DMS 273 treated with DMSO at 0.1 percent for 48 hours (cell line): Measurements from ENCODE around the gene CAPZB.
"Not testable (repeated sequence)": the region's sequence is repeated elsewhere in the genome, so short reads cannot be mapped to it uniquely, and the experiment has no call there.

ENCODE experiments used
- DNase-seq: peaks from one replicate; lab custom pipeline; 2025; lab: John Stamatoyannopoulos, UW

Gene CAPZB

GRCh38 chr1:19310720-19311502 is 174.4 kb downstream of the CAPZB start:
- DNase-seq: no peak

DNA sequence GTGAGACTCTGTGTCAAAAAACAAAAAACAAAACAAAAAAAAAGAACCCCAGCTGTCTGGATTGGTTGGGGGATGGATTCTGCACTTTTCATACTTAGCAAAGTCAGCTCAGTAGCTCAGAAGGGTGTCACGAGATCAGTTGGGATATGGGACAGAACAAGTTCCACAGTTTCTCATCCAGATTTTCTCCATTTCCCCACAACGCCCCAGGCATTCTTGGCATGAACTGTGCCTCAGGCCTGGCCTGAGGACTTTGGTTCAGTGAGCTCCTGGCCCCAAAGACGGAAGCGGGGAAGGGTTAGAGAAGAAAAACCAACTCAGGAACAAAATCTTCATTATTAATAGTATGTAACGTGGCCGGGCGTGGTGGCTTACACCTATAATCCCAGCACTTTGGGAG is 175.3 kb downstream of the CAPZB start:
- no peak for DNase-seq

DNA sequence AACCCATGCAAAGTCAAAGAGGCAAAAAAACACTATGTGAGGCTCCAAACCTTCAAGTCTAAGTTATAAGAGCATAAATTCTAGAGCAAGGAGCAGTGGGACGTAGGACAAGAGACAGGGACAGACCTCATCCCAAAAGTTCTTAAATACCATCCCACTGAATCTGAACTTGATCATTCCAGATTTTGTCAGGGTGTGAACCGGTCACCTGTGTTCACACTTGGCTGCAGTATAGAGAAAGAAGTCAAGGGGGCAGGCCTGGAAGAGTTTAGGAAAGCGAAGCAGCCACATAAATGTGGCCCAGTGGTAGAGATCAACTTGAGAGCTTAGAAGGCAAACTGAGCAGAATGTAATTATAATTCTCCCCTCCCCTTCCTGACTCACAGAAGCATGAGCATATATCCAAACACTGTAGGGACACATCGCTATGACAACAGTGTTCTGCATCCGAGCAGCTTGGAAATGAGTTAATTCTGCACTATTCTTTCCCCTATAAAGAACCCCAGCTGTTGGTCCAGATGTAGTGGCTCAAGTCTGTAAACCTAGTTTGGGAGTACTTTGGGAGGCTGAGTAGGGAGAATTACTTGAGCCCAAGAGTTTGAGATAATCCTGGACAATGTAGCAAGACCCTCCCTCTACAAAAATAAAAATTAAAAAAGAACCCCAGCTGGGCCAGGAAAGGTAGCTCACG is 176.1 kb downstream of the CAPZB start:
- no peak for DNase-seq

- no peak for DNase-seq
These were observed 176.8 kb downstream of the CAPZB start for GRCh38 chr1:19308509-19308907.

GRCh38 chr1:19307794-19308508 is 177.4 kb downstream of the CAPZB start:
- DNase-seq: no peak

DNA sequence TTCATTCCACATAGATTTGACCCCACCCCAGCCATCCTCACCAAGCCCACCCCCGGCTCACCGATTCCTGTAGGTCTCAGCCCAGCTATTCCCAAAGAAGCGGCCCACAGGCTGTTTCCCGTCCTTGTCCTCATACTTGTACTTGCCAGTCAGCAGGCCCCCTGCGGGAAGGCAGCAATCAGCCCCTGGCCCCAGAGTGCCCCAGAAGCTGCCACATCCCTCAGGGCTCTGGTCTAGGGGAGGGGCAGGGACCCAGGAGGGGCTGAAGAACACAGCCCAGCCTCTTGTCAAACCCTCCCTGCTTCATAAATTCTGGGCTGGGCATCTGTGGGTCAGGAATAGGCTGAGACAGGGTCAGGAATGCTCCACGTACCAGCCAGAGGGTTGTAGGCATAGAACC is 178.4 kb downstream of the CAPZB start:
- DNase-seq: no peak

DNA sequence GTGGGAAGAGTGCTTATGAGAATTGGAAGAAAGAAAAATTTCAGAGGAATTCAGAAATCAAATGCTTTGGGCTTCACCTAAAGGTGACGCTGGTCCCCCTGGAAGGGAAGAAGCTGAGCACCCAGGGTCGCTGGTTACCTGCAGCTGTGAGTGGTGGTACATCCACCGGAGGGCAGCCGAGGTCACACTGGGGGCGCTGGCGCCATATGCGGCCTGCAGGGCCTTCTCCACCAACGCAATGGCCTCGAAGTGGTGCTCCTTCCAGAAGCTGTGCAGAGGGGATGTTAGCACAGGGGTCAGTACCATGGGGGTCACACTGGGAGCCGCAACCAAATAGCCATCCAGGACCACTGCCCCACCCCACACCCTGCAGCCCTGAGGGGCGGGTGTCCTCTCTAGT is 179.5 kb downstream of the CAPZB start:
- no peak for DNase-seq

DNA sequence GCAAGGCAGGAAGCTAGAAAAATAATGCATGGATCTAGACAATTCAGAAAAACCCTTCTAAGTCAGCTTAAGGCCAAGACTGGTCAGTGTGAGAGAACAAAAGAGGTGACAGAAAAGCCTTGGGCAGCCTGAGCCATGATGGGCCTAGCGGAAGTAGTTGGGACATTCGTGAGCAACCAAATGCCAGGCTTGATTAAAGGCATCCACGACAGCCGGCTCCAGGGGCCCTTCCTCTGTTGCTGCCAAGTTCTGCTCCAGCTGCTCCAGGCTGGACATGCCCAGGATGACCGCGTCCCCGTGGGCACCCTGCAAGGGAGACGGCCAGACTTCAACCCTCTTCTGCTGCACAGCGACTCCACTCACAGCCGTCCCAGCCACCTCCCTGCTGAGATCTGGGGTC is 181.3 kb downstream of the CAPZB start:
- not testable (repeated sequence) for DNase-seq

GRCh38 chr1:19300211-19300610 is 185.1 kb downstream of the CAPZB start:
- DNase-seq: no peak

DNA sequence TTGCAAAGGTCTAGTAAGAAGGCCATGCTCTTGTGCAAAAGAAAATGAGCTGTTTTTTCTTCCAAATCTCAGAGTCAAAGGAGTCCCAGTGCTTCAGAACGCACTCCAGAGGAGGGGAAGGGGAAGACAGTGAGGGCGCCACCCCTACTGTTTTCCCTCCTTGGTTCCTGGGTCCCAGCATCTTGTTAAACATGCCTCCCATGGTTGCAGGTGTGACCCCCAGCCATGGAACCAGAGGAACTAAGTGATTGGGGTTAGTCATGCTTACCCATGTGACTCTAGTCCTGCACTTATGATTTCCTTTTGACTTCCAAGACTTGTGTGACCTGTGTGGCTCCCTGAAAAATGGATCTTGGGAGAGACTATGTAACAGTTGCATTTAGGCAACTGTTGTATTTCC is 190.7 kb downstream of the CAPZB start:
- no peak for DNase-seq

DNA sequence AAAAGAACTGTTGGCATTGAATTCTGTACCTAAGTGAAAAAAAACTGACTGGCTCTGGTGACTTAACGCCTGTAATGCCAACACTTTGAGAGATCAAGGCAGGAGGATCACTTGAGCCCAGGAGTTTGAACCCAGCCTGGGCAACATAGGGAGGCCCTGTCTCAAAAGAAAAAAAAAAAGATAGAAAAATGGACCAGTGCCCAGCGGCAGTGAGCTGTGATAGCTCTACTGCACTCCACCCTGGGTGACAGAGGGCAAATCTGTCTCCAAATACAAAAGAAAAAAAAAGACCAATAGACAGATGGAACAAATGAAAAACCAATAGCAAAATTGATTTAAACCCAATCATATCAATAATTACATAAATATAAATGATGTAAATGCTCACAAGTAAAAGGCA is 196.1 kb downstream of the CAPZB start:
- DNase-seq: no peak
